GM19455 (cell line): ENCODE measurements around the gene KRT71.
"Not testable (repeated sequence)": the region's sequence is repeated elsewhere in the genome, so short reads cannot be mapped to it uniquely, and the experiment has no call there.

Experiments used
- ATAC-seq: cut with Tn5 transposase; IDR thresholded peaks from one replicate; pipeline ENCODE4 v1.9.1; 2021; ENCODE audit not compliant: unreplicated experiment

KRT71 gene

DNA sequence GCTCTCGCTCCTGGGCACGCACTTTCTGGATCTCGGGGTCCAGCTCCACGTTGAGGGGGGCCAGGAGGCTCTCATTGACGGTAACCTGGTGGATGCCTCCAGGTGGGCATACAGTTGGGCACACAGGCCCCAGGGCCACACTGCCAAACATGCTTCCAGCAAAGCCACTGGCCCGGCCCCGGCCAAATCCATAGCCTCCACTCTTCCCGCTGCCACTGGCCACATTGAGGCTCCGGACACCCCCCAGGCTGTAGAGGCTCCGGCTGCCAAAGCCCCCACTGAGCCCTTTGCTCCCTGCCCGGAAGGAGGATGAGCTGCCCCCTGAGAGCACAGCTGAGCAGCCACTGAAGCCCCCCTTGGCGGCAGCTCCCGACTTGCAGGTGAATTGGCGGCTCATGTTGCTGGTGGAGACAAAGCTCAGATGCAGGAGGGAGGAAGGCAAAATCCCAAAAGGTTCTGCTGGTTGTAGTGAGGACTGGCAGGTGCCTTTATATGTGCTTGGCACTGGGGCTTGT, at the start of gene KRT71:
Gene KRT71, minus strand, starts transcription at position 465 of the 515 bp plus-strand sequence. Its CDS starts 68 bp downstream, at position 397.
- no peak for ATAC-seq

DNA sequence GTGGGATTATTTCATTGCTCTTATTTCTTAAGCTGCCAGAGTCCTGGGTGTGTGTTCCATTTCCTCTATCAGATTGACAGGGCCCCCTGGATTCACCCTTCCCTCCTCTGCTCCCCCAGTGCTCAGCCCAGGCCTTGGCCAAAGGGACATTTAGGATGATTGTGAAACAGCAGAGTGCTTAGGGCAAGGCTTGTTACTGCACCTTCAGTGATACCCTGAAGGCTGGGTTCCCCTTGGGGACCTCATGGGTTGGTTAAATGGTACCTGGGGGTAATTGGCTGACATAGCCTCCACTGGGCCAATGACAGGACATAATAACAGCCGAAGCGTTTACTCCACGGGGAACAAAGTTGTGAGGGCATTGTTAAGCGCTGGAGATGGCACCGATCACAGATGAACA, 49.6 kb upstream of the KRT71 start:
- no peak for ATAC-seq

DNA sequence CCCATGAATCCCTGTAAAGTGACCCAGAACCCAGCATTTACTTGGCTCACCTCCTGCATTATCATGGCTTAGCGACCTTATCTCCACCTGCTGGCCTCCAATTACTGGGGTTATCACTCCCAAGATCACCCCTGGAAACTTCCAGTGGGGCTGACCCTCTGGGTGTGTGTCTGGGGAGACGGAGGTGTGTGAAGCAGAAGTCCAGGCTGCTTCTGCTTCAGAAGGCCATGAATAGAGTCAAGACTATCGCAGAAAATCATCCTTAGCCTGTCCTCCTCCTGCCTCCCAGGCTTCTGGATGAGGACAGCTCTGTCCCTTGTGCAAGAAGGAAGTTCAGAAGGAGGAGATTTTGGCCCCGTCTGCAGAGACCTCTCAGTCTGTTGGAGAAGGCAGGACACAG, 48.7 kb upstream of the KRT71 start:
- no peak for ATAC-seq

DNA sequence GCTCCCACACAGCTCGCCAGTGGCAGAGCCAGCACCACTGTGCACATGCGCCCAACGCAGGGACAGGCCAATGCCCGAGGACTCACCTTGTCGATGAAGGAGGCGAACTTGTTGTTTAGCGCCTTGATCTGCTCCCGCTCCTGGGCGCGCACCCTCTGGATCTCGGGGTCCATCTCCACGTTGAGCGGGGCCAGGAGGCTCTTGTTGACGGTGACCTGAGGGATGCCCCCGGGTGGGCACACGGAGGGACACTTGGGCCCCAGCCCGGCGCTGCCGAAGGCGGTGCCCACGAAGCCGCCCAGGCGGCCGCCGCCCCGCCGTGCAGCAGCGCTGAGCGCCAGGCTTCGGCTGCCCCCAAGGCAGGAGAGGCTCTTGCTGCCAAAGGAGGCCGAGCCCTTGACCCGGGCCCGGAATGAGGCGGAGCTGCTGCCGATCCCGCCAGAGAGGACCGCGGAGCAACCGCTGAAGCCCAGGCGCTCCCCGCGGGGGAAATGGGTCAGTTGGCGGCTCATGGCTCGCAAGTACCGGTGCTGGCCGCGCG, 48.1 kb upstream of the KRT71 start, which contains the start of gene KRT72:
Gene KRT72, minus strand, starts transcription at position 523 of the 541 bp plus-strand sequence. Its CDS starts 11 bp downstream, at position 512.
- ATAC-seq: no peak

DNA sequence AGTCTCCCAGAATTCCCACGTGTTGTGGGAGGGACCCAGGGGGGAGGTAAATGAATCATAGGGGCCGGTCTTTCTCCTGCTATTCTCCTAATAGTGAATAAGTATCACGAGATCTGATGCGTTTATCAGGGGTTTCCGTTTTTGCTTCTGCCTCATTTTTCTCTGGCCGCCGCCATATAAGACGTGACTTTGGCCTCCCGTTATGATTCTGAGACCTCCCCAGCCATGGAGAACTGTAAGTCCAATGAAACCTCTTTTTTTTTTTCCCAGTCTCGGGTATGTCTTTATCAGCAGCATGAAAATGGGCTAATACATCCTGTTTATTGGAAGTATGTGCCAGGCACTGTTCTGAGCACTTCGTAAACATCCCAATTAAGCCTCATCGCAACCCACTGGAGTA, 47.5 kb upstream of the KRT71 start:
- ATAC-seq: no peak

DNA sequence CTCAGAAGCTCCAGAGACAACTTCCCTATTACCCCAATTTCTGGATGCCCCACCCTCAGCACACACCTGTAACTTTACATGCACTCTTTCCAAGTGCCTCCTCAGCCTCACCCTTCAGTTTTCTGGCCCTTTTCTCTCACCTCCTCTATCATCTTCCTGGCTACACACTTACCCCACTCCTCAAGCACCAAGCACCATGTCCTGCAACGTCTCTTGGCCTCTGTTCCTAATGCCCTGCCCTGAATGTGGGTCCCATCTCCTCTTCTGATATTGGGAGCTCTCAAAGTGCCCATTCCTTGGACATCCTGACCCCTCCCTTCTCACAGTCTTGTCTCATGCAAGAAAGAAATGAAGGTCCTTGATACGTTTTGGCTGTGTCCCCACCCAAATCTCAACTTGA, 47.1 kb upstream of the KRT71 start:
- no peak for ATAC-seq

DNA sequence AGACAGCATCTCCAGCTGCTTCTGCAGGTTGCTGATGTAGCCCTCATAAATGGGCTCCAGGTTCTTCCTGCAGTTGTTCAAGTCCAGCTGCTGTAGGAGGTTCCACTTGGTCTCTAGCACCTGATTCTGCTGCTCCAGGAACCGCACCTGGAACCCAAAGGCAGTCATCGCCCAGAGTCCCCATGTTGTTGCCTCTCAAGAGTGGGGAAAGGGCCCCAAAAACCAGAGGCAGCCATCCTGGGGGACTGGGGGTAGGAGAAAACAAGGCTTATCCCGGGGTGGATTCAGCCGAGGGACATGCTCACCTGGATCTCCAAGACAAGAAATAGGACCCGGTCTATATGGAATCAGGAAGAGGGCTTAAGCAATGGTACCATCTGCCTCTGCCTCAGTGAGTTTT, 46.0 kb upstream of the KRT71 start:
- ATAC-seq: no peak

DNA sequence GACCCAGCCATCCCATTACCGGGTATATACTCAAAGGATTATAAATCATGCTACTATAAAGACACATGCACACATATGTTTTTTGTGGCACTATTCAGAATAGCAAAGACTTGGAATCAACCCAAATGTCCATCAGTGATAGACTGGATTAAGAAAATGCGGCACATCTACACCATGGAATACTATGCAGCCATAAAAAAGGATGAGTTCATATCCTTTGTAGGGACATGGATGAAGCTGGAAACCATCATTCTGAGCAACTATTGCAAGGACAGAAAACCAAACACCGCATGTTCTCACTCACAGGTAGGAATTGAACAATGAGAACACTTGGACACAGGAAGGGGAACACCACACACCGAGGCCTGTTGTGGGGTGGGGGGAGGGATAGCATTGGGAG, 41.3 kb upstream of the KRT71 start:
- not testable (repeated sequence) for ATAC-seq

DNA sequence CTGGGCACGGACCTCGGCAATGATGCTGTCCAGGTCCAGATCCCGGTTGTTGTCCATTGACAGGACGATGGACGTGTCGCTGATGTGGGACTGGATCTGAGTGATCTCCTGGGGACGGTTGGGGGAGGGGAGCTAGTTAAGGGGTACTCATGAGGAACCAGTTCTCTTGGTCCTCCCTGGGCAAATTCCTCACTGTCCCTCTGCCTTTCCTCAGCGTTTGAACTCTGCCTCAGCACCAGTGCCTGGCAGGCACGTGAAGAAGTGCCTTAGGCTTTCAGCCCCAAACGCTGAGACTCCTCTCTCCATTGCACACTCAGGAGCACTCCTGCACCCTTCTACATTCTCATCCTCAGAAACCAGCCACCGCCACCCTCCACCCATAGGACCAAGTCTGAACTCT, 38.6 kb upstream of the KRT71 start:
- no peak for ATAC-seq

DNA sequence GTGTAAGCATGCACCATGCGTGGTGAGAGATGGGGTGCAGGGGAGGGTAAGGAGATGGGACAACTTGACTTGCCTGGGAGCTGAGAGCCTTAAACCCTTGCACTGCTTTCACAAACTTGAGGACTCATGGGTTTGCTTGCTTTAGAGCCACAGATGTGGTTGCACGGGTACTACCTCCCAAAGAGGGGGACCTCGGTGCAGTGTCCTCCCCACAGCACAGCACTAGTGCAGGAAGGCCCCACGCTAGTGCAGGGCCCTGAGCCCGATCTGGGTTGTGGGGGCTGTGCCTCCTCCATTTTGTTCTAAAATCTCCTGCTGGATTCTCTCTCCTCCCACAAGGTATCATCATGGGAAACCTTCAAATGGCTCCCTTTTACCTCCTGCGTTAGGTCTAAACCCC, 37.1 kb upstream of the KRT71 start:
- ATAC-seq: no peak

DNA sequence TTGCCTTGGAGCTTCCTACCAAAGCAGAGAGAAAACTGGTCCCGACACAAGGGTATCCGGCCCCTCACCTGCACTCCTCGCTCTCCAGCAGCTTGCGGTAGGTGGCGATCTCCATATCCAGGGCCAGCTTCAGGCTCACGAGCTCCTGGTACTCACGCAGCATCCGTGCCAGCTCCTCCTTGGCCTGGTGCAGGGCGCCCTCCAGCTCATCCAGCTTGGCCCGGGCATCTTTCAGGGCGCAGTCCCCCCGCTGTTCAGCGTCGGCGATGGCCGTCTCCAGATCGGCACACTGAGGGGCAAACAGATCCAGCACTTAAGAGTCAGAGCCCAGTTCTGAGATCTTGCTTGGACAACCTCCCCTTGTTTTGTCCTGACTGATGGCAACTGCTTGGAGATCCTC, 34.6 kb upstream of the KRT71 start:
- no peak for ATAC-seq

DNA sequence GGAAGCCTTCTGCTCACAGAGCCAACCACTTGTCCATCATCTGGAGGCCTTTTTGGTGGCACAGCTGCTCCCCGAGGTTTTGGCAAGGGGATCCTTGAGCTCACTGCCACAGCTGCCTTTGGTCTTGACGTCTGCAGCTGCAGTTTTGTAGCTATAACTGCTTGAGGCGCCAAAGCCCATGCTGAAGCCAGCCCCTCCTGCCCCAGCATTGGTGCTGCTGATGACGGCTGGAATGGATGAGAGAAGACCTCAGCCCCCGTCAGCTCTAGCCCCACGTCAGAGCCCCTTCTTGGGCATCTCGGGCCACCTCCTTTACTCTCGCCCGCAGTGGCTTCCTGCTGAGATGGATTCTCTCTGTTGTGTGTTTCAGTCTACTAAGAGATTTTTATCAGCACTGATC, 33.0 kb upstream of the KRT71 start:
- ATAC-seq: no peak

DNA sequence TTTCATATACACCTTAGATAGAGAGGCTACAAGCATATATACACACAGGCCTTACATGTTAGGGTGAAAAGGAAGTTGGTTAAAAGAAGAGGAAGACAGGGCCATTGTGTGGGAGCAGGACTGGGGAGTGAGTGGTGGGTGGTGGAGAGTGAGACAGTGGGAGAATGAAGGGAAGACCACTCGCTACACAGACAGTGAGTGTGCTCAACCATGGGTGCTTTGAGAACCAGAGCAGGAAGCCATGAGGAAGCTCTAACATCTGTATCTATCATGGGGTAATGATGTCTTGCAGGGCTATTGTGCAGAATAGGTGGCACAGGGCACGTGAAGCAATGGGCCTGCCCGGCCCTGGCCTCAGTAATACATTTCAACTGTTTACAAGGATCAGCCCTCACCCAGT, 32.1 kb upstream of the KRT71 start:
- no peak for ATAC-seq

DNA sequence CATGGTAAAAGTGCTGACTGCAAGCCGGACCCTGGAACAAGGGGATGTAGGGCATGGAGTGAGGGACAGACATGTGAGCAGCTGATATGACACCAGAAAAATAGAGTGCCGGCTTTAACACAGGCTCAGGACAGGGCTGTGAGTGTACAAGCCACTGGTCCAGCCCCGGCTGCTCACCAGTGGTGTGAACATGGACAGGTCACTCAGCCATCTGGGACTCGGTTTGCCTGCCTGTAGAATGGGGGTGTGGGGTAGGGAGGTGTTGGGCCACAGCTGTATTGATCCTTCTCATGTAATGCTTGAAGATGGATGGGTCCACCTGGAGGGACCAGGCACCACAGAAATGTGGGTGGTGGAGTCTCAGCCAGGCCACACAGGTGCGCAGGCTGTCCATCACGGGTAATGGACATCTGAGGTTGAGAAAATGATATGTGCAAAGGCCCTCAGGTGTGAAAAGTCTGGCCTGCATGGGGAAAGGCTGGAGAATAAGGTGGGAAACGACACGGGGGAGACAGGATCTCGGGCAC, 31.3 kb upstream of the KRT71 start:
- no peak for ATAC-seq

DNA sequence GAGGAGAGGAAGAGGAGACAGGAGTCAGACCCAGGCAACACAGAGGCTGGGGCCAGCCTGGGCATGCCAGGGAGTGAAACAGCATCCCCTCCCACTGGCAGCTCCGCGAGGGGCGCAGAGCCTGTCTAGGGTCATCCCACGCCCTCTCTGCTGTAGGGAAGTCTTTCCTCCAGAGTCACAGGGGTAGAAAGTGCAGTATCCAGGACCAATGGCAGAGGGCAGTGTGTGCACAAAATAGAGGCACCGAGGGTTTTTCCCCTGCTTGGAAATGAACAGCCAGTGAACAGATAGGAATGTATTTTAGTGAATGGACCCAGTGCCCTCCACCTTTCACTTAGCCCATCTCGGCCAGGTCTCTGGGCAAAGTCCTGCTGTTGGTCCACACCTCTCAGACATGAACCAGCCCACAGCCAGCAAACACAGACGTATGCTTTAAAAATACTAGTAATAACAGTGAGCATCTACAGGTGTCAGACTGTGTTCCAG, 30.1 kb upstream of the KRT71 start:
- ATAC-seq: no peak

DNA sequence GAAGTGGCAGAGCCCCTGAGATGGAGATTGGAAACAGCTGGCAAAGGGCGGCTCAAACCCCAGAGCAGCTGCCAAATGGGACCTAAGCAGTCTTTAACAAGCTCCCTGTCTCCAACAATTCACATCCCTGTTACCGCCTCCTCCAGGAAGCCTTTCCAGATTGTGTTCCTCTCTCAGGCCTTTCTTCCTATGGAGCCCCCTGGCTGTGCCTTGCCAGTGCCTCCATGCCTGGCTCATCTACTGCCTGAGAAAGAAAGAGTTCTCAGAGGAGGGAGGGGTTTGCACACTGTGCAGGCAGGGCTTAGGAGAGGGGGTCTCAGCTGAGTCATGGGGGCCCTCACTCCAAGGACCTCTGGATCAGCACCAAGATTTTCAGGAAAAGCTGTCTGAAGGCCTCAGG, 29.5 kb upstream of the KRT71 start:
- ATAC-seq: no peak

DNA sequence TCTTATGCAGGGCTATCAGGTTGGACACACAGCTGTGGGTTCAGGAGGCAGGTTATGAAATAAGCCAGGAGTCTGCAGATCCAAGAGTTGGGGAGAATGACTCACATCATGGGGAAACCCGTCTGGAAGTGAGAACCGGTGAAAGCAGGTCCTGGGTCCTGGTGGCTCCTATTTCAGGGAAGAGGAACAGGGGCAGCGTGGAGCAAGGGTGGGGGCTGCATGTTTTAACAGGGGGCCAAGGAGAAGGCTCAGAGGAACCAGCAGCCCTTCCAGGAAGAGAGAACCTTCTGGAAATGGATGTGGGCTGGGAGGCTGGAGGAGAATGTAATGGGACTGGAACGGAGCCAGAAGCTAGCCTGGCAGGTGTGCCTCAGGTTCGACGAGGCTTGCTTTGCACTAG, 28.5 kb upstream of the KRT71 start:
- no peak for ATAC-seq

DNA sequence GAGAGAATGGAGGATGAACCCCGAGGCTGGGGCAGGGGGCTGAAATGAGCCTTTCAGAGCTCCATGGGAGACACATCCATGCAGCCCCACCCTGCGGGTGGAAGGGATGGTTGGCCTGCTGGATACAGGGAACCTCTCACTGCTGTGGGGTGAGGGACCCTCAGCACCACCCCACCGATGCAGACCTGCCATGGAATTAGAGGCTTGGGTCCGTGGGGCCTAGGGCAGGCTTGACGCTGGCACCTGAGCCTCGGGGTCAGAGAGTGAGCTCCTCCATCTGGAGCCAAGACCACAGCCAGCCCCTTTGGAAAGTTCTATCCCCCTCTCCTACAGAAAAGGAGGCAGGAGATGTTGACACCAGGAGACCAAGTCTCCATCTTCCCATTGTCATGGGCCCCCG, 28.1 kb upstream of the KRT71 start:
- ATAC-seq: no peak

DNA sequence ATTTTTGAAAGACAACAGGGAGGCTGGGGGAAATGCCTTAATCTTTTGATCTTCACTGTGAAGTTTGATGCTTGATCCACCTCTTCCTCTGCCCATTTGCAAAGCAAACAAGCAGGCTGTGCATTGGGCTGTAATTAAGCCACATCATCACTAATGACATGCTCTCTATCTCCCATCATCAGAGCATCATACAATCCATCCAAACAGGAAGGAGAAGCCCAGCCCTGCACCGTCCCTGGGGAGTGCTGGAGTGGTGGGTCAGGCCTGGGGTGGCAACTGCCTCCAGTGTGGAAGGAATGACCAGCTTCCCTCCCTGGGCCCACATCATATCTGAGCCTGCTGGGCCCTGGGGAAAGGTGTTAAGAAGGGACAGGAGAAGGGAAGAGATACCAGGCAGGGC, 27.6 kb upstream of the KRT71 start:
- no peak for ATAC-seq

DNA sequence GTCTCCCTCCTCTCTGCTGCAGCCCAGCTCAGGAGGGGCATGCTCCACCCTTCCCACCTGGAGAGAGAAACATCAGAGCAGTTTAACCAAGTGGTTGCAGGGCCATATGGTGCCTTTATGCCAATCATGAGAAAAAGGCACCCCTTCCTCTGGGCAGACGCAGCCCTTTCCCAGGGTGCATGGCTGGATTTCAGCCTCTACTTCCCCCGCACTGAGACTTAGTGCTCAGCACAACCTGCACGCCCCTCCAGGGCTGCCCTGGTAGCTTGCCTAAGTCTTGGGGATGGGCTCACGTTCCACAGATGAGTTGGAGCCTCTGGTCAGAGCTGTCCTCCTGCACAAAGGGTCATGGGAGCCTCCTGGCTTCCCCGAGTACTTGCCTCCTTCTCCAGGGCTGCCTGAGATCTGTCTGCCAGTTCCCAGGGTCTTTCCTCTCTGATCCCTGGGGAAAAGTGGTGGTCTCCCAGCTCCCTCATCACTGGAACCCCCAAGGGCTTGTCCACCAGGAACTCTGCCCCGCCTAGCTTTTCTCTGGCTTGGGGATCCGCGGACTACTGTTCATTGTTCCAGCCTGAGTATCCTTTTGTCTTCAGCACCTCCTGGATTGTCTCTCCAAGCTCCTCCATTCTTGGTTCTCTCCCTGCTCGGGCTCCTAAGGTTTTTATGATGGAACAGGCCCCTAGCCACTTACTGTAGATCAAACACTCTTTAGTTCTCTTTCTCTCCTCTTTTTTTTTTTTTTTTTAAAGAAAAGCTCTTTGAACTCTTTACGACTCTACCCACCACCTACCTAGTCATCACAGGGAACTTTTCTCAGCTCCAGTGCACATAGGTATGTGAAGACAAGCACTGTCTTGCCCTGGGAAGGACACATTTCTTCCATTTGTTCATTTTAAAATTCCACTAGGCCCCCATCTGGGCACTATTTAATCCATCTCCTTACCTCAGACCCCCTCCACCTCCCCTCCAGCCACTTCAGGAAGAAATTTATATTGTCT, 26.8 kb upstream of the KRT71 start:
- no peak for ATAC-seq

DNA sequence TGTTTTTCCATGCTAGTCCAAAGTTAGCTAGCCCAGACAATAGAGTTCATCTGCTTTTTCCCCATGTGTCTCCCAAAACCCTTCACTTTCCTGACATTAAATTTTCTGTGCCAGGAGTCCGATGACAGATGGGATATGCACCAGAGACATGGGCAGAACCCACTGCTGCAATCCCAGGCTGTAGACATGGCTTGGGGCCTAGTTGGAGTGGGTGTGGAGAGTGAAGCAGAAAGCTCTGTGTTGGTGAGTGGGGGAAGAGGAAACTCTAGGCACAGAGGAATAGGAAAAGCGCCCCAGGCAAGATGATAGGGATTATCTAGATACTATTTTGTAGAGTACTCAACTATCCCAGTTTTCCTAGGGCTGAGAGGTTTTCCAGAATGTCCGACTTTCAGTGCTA, 25.5 kb upstream of the KRT71 start:
- no peak for ATAC-seq

DNA sequence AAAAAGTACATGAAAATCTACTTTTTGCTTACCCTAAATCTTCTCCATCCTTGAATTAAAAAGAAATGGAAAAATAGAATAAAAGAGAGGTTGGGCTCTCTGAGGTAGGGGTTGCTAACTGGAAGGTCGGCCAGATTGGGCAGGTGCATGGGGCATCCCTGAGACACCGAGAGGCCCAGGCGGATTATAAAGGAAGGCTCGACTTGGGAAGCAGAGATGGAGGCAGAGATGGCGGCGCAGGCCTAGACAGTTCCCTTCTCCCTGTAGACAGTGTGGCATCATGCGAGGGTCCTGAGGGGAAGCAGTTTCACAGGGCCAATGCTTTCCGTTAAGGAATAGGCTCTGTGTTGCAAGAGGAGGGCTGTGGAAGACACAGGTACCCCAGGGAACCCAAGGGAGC, 24.4 kb upstream of the KRT71 start:
- ATAC-seq: no peak
